ENCODE data around the gene SH3RF3. TPM values are rescaled to one million over a fixed set of nuclear protein-coding genes. Genes with fewer than 3 reads are reported as not detected.

SH3RF3 gene
- total and polyA plus RNA-seq, 2 of the 13 experiments (the other 11 are each of a cell fraction or from before 2014, with no cell fraction given): 0.04 TPM; not detected in 1

DNA sequence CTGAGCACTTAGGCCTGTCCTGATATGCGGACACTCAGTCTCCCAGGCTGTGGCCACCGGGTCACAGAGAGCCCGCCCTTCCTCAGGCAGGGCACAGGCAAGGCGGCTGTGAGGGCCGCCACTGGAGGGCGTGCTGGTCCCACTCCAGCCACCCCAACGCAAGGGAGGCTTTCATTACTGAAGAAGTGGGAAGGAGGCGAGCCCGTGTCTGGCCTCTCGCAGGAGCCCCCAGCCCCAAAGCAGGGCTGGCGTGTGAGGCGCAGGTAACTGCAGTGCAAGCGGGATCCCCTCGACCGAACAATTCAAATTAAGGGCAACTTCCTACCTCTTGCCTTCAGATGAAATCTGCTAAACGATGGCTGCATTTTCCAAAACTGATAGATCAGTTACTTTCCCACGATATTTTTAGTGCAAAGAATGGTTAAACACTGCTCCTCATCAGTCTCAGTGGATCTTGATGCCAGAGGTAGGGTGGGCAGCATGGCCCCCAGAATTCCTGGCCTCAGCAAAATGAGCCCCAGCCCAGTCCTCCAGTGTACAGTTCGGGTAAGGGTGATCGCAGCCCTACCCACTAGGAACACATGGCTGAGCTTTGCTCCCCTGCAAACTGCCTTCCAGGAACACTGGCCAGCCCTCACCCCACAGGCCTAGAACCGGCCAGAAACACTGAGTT is 387.6 kb downstream of the SH3RF3 start (continued):
- TF ChIP-seq, protein P1, sequence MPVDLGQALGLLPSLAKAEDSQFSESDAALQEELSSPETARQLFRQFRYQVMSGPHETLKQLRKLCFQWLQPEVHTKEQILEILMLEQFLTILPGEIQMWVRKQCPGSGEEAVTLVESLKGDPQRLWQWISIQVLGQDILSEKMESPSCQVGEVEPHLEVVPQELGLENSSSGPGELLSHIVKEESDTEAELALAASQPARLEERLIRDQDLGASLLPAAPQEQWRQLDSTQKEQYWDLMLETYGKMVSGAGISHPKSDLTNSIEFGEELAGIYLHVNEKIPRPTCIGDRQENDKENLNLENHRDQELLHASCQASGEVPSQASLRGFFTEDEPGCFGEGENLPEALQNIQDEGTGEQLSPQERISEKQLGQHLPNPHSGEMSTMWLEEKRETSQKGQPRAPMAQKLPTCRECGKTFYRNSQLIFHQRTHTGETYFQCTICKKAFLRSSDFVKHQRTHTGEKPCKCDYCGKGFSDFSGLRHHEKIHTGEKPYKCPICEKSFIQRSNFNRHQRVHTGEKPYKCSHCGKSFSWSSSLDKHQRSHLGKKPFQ (CRISPR knock-in tag; IDR thresholded peaks at IDR 0.05; ENCODE audit: insufficient replicate concordance): no peak
- TF ChIP-seq ZSCAN9 (CRISPR knock-in tag; IDR thresholded peaks at IDR 0.05; ENCODE audit: borderline replicate concordance): no peak
- peak; percentile 23; the same call in 1 of the 2 replicates for TF ChIP-seq MEIS2 (CRISPR knock-in tag; IDR thresholded peaks at IDR 0.05)
- peak; percentile 80; the same call in 1 of the 2 replicates for TF ChIP-seq TSC22D2 (CRISPR knock-in tag; IDR thresholded peaks at IDR 0.05; ENCODE audit: borderline replicate concordance)
- no peak for TF ChIP-seq SOX6 (IDR thresholded peaks at IDR 0.05)
- peak; percentile 19; the same call in 1 of the 2 replicates for TF ChIP-seq SOX6 (CRISPR knock-in tag; IDR thresholded peaks at IDR 0.05)
- TF ChIP-seq FOXC1 (CRISPR knock-in tag; IDR thresholded peaks at IDR 0.05; ENCODE audit: borderline replicate concordance): no peak; the same call in 1 of the 2 replicates
- TF ChIP-seq, protein P2, sequence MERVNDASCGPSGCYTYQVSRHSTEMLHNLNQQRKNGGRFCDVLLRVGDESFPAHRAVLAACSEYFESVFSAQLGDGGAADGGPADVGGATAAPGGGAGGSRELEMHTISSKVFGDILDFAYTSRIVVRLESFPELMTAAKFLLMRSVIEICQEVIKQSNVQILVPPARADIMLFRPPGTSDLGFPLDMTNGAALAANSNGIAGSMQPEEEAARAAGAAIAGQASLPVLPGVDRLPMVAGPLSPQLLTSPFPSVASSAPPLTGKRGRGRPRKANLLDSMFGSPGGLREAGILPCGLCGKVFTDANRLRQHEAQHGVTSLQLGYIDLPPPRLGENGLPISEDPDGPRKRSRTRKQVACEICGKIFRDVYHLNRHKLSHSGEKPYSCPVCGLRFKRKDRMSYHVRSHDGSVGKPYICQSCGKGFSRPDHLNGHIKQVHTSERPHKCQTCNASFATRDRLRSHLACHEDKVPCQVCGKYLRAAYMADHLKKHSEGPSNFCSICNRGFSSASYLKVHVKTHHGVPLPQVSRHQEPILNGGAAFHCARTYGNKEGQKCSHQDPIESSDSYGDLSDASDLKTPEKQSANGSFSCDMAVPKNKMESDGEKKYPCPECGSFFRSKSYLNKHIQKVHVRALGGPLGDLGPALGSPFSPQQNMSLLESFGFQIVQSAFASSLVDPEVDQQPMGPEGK (CRISPR knock-in tag; IDR thresholded peaks at IDR 0.05): 0 out of 2 replicates have a peak, but pooled peaks have one; percentile 34
- peak; percentile 87; the same call in 1 of the 2 replicates for TF ChIP-seq ZNF598 (CRISPR knock-in tag; IDR thresholded peaks at IDR 0.05; ENCODE audit: borderline replicate concordance)
- TF ChIP-seq, protein P3, sequence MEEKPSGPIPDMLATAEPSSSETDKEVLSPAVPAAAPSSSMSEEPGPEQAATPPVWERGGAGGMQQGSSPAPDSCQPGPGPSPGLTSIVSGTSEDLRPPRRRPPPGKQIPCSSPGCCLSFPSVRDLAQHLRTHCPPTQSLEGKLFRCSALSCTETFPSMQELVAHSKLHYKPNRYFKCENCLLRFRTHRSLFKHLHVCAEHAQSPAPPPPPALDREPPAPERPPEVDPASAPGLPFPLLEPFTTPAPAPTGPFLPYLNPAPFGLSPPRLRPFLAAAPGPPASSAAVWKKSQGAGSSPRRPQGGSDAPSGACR (CRISPR knock-in tag; IDR thresholded peaks at IDR 0.05): peak; percentile 88; the same call in 1 of the 2 replicates
- TF ChIP-seq, protein P4, sequence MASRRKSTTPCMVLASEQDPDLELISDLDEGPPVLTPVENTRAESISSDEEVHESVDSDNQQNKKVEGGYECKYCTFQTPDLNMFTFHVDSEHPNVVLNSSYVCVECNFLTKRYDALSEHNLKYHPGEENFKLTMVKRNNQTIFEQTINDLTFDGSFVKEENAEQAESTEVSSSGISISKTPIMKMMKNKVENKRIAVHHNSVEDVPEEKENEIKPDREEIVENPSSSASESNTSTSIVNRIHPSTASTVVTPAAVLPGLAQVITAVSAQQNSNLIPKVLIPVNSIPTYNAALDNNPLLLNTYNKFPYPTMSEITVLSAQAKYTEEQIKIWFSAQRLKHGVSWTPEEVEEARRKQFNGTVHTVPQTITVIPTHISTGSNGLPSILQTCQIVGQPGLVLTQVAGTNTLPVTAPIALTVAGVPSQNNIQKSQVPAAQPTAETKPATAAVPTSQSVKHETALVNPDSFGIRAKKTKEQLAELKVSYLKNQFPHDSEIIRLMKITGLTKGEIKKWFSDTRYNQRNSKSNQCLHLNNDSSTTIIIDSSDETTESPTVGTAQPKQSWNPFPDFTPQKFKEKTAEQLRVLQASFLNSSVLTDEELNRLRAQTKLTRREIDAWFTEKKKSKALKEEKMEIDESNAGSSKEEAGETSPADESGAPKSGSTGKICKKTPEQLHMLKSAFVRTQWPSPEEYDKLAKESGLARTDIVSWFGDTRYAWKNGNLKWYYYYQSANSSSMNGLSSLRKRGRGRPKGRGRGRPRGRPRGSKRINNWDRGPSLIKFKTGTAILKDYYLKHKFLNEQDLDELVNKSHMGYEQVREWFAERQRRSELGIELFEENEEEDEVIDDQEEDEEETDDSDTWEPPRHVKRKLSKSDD (CRISPR knock-in tag; IDR thresholded peaks at IDR 0.05; ENCODE audit: low read depth): no peak
- 0 out of 2 replicates have a peak, but pooled peaks have one; percentile 42 for TF ChIP-seq ZNF12 (CRISPR knock-in tag; IDR thresholded peaks at IDR 0.05)
- no peak for TF ChIP-seq SIN3B (IDR thresholded peaks at IDR 0.05; ENCODE audit: low read length)
- no peak for TF ChIP-seq ZNF207 (IDR thresholded peaks at IDR 0.05; ENCODE audit: borderline replicate concordance)
- TF ChIP-seq ZNF768 (CRISPR knock-in tag; IDR thresholded peaks at IDR 0.05): peak; percentile 78
- TF ChIP-seq, protein P5, sequence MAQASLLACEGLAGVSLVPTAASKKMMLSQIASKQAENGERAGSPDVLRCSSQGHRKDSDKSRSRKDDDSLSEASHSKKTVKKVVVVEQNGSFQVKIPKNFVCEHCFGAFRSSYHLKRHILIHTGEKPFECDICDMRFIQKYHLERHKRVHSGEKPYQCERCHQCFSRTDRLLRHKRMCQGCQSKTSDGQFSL (CRISPR knock-in tag; IDR thresholded peaks at IDR 0.05): no peak
- TF ChIP-seq, protein P6, sequence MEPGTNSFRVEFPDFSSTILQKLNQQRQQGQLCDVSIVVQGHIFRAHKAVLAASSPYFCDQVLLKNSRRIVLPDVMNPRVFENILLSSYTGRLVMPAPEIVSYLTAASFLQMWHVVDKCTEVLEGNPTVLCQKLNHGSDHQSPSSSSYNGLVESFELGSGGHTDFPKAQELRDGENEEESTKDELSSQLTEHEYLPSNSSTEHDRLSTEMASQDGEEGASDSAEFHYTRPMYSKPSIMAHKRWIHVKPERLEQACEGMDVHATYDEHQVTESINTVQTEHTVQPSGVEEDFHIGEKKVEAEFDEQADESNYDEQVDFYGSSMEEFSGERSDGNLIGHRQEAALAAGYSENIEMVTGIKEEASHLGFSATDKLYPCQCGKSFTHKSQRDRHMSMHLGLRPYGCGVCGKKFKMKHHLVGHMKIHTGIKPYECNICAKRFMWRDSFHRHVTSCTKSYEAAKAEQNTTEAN (CRISPR knock-in tag; conservative IDR thresholded peaks at IDR 0.05): no peak
- peak; percentile 80; the same call in 1 of the 2 replicates for TF ChIP-seq ATF7-NPFF (CRISPR knock-in tag; IDR thresholded peaks at IDR 0.05; ENCODE audit: low read depth)
- no peak; the same call in 1 of the 2 replicates for TF ChIP-seq HDAC1 (CRISPR knock-in tag; IDR thresholded peaks at IDR 0.05)
- no peak for TF ChIP-seq SRSF9 (IDR thresholded peaks at IDR 0.05; ENCODE audit: borderline replicate concordance, insufficient read depth, low read depth, low read length, poor library complexity, severe bottlenecking)
